ENCODE measurements around the gene PRRT2.

PRRT2 gene

DNA sequence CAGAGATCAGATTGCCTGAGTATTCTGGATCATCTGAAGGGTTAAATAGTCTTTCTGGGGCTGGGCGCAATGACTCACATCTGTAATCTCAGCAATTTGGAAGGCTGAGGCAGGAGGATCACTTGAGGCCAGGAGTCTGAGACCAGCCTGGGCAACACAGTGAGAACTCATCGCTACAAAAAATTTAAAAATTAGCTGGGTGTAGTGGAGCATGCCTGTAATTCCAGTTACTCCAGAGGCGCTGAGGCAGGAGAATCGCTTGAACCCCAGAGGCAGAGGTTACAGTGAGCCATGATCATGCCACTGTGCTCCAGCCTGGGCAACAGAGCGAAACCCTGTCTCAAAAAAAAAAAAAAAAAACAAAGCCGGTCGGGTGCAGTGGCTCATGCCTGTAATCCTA, 23.9 kb downstream of the PRRT2 start:
- no peaks in the 10 kb centered on the region for H3K9me2 ChIP-seq (replicated peaks; ENCODE audit: insufficient read depth, low read length)
- no peaks in the 10 kb centered on the region for H3K27me3 ChIP-seq (ENCODE audit: low read length)
- no peak overlapping the region for H3K27ac ChIP-seq (ENCODE audit: low read depth, low read length)
- H2AFZ ChIP-seq (ENCODE audit: low read depth, low read length, severe bottlenecking): no peak overlapping the region
- no peak for TF ChIP-seq EZH2phosphoT487 (conservative IDR thresholded peaks at IDR 0.05; ENCODE audit: low read length)
- TF ChIP-seq, protein P1, sequence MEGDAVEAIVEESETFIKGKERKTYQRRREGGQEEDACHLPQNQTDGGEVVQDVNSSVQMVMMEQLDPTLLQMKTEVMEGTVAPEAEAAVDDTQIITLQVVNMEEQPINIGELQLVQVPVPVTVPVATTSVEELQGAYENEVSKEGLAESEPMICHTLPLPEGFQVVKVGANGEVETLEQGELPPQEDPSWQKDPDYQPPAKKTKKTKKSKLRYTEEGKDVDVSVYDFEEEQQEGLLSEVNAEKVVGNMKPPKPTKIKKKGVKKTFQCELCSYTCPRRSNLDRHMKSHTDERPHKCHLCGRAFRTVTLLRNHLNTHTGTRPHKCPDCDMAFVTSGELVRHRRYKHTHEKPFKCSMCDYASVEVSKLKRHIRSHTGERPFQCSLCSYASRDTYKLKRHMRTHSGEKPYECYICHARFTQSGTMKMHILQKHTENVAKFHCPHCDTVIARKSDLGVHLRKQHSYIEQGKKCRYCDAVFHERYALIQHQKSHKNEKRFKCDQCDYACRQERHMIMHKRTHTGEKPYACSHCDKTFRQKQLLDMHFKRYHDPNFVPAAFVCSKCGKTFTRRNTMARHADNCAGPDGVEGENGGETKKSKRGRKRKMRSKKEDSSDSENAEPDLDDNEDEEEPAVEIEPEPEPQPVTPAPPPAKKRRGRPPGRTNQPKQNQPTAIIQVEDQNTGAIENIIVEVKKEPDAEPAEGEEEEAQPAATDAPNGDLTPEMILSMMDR (IDR thresholded peaks at IDR 0.05; ENCODE audit: insufficient read depth, low read length, poor library complexity, severe bottlenecking): no peak
- no peak overlapping the region for H3K4me2 ChIP-seq (ENCODE audit: low read depth, low read length, poor library complexity, severe bottlenecking)
- no peaks in the 10 kb centered on the region for H3K79me2 ChIP-seq (ENCODE audit: insufficient read depth, low read length)
- H3F3A ChIP-seq (ENCODE audit: insufficient read depth): no peaks in the 10 kb centered on the region
- no peaks in the 10 kb centered on the region for H3K9me3 ChIP-seq (ENCODE audit: insufficient read depth, low read length)
- H3K9ac ChIP-seq (ENCODE audit: low read length): no peak overlapping the region
- no peak overlapping the region for H3K4me3 ChIP-seq (ENCODE audit: insufficient read depth, low read length, poor library complexity, severe bottlenecking)
- no peaks in the 10 kb centered on the region for H4K20me1 ChIP-seq (ENCODE audit: low read depth, low read length)
- H3K36me3 ChIP-seq (ENCODE audit: low read length): no peaks in the 10 kb centered on the region

DNA sequence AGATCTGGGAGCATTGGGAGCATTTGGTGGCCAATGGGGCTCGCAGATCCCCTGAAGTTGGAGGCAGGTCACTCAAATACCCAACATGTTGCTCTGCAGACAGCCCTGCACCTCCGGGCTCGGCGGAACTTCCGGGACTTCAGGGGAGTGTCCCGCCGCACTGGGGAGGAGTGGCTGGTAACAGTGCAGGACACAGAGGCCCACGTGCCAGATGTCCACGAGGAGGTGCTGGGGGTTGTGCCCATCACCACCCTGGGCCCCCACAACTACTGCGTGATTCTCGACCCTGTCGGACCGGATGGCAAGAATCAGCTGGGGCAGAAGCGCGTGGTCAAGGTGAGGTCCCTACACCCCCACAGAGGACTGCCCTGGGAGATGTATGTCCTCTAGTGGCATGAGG, 24.6 kb downstream of the PRRT2 start:
- Histone ChIP-seq H3F3A (ENCODE audit: insufficient read depth) (no peaks in the 10 kb centered on the region), H3K27me3 (ENCODE audit: low read length) (no peaks in the 10 kb centered on the region), H3K4me2 (ENCODE audit: low read depth, low read length, poor library complexity, severe bottlenecking) (no peak overlapping the region), H3K9me3 (ENCODE audit: insufficient read depth, low read length) (no peaks in the 10 kb centered on the region), H3K9ac (ENCODE audit: low read length) (no peak overlapping the region), H3K27ac (ENCODE audit: low read depth, low read length) (no peak overlapping the region), H3K9me2 (replicated peaks; ENCODE audit: insufficient read depth, low read length) (no peaks in the 10 kb centered on the region), H3K4me3 (ENCODE audit: insufficient read depth, low read length, poor library complexity, severe bottlenecking) (no peak overlapping the region), H3K79me2 (ENCODE audit: insufficient read depth, low read length) (no peaks in the 10 kb centered on the region), H2AFZ (ENCODE audit: low read depth, low read length, severe bottlenecking) (no peak overlapping the region), H4K20me1 (ENCODE audit: low read depth, low read length) (no peaks in the 10 kb centered on the region), H3K36me3 (ENCODE audit: low read length) (no peaks in the 10 kb centered on the region)
- TF ChIP-seq, protein P1 (IDR thresholded peaks at IDR 0.05; ENCODE audit: insufficient read depth, low read length, poor library complexity, severe bottlenecking): no peak
- no peak for TF ChIP-seq EZH2phosphoT487 (conservative IDR thresholded peaks at IDR 0.05; ENCODE audit: low read length)

DNA sequence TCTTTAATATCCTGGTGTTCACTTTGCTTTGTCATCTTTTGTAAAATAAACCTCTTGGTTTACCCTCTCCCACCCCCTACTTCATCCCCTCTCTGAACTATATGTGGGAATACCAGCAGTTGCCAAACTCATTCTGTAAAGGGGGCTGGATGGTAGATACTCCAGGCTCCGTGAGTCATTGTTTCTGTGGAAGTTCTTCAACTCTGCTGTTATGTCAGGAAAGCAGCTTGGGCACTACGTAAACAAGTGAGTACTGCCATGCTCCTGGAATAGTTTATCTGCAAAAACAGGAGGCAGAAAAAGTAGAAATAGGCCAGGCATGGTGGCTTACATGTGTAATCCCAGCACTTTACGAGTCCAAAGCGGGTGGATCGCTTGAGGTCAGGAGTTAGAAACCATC, 25.8 kb downstream of the PRRT2 start:
- no peak overlapping the region for H2AFZ ChIP-seq (ENCODE audit: low read depth, low read length, severe bottlenecking)
- H3K27me3 ChIP-seq (ENCODE audit: low read length): no peaks in the 10 kb centered on the region
- H3K4me2 ChIP-seq (ENCODE audit: low read depth, low read length, poor library complexity, severe bottlenecking): no peak overlapping the region
- H3K4me3 ChIP-seq (ENCODE audit: insufficient read depth, low read length, poor library complexity, severe bottlenecking): no peak overlapping the region
- H3K36me3 ChIP-seq (ENCODE audit: low read length): no peaks in the 10 kb centered on the region
- no peaks in the 10 kb centered on the region for H3K9me2 ChIP-seq (replicated peaks; ENCODE audit: insufficient read depth, low read length)
- H3K9ac ChIP-seq (ENCODE audit: low read length): no peak overlapping the region
- no peaks in the 10 kb centered on the region for H3F3A ChIP-seq (ENCODE audit: insufficient read depth)
- no peaks in the 10 kb centered on the region for H4K20me1 ChIP-seq (ENCODE audit: low read depth, low read length)
- no peak overlapping the region for H3K27ac ChIP-seq (ENCODE audit: low read depth, low read length)
- no peaks in the 10 kb centered on the region for H3K79me2 ChIP-seq (ENCODE audit: insufficient read depth, low read length)
- TF ChIP-seq EZH2phosphoT487 (conservative IDR thresholded peaks at IDR 0.05; ENCODE audit: low read length): no peak
- TF ChIP-seq, protein P1 (IDR thresholded peaks at IDR 0.05; ENCODE audit: insufficient read depth, low read length, poor library complexity, severe bottlenecking): no peak
- H3K9me3 ChIP-seq (ENCODE audit: insufficient read depth, low read length): no peaks in the 10 kb centered on the region

Data from SU-DHL-6 (cell line).